Measurements from ENCODE around the gene SOX6. TPM values are rescaled to one million over a fixed set of nuclear protein-coding genes. Genes with fewer than 3 reads are reported as not detected.

SOX6 gene
- total RNA-seq, 1 donor from 2014 or later, result 1.4 TPM

DNA sequence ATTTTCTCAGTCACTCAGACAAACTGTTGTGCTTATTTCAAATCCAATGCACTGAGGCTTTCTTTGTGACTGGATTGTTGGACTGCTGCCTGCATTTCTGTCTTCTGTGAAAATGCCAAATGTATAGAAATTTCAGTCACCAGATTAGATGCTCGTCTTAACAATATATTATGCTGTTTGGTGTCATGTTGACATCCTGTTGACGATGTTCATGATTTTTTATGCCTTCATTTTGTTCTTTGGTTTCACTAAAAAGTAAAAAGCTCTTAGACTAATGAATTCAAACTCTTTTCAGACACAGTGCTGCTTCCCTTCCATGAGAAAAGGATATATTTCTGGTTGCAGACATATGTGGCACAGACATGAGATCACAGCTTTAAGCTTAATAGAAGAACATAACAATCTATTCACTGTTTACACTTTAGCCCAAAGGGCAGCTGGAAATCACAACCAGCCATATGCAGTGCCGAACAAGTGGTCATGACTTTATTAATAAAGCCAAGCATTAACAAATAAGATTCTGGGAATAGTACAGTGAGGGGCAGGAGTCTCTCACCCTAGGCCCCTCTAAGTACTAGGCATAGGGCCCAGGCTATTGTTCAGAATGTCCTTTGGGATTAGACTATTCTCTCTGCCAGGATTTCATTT lies 9.4 kb upstream of the SOX6 start:
- no peak for DNase-seq
- no peaks in the 10 kb centered on the region for H3K9me3 Mint-ChIP-seq (ENCODE audit: unreplicated experiment)
- no peak for TF ChIP-seq CTCF (IDR thresholded peaks at IDR 0.05; ENCODE audit: partially characterized antibody, unreplicated experiment)
- H3K4me3 Mint-ChIP-seq (ENCODE audit: unreplicated experiment), result no peak overlapping the region
- H3K27me3 Mint-ChIP-seq (ENCODE audit: unreplicated experiment), result peaks cover 2% of the 10 kb centered on the region
- no peaks in the 10 kb centered on the region for H3K36me3 Mint-ChIP-seq (ENCODE audit: unreplicated experiment)
- no peak overlapping the region for H3K27ac Mint-ChIP-seq (ENCODE audit: unreplicated experiment)
- no peaks in the 10 kb centered on the region for H3K4me1 Mint-ChIP-seq (ENCODE audit: low read depth, unreplicated experiment)

DNA sequence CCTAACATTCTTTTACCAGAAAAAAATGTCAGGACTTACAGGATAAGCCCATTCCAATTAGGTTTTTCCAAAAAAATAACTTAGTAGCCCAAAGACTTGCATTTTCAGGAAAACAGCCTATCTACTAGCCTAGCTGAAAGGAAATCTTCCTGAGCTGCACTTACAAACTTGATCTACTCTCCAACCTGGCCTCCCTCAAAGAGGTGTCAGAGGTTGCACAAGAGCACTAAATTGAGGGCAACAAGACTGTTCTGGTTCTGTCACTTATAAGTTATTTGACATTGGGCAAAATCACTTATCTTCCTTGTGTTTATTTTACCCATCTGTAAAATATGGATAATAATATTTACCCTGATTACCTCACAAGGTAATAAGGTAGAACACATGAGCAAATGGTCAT lies 7.9 kb upstream of the SOX6 start:
- no peak overlapping the region for H3K4me3 Mint-ChIP-seq (ENCODE audit: unreplicated experiment)
- no peaks in the 10 kb centered on the region for H3K4me1 Mint-ChIP-seq (ENCODE audit: low read depth, unreplicated experiment)
- H3K27me3 Mint-ChIP-seq (ENCODE audit: unreplicated experiment), result peaks cover 2% of the 10 kb centered on the region
- no peak for DNase-seq
- H3K27ac Mint-ChIP-seq (ENCODE audit: unreplicated experiment), result no peak overlapping the region
- no peaks in the 10 kb centered on the region for H3K9me3 Mint-ChIP-seq (ENCODE audit: unreplicated experiment)
- TF ChIP-seq CTCF (IDR thresholded peaks at IDR 0.05; ENCODE audit: partially characterized antibody, unreplicated experiment), result no peak
- H3K36me3 Mint-ChIP-seq (ENCODE audit: unreplicated experiment), result no peaks in the 10 kb centered on the region

- H3K4me1 Mint-ChIP-seq (ENCODE audit: low read depth, unreplicated experiment), result no peaks in the 10 kb centered on the region
- no peak overlapping the region for H3K4me3 Mint-ChIP-seq (ENCODE audit: unreplicated experiment)
- no peaks in the 10 kb centered on the region for H3K36me3 Mint-ChIP-seq (ENCODE audit: unreplicated experiment)
- TF ChIP-seq CTCF (IDR thresholded peaks at IDR 0.05; ENCODE audit: partially characterized antibody, unreplicated experiment), result no peak
- no peaks in the 10 kb centered on the region for H3K9me3 Mint-ChIP-seq (ENCODE audit: unreplicated experiment)
- peaks cover 5% of the 10 kb centered on the region for H3K27me3 Mint-ChIP-seq (ENCODE audit: unreplicated experiment)
- DNase-seq, result no peak
- H3K27ac Mint-ChIP-seq (ENCODE audit: unreplicated experiment), result no peak overlapping the region
Measured at GRCh38 chr11:16363706-16364105, 7.4 kb upstream of the SOX6 start.

DNA sequence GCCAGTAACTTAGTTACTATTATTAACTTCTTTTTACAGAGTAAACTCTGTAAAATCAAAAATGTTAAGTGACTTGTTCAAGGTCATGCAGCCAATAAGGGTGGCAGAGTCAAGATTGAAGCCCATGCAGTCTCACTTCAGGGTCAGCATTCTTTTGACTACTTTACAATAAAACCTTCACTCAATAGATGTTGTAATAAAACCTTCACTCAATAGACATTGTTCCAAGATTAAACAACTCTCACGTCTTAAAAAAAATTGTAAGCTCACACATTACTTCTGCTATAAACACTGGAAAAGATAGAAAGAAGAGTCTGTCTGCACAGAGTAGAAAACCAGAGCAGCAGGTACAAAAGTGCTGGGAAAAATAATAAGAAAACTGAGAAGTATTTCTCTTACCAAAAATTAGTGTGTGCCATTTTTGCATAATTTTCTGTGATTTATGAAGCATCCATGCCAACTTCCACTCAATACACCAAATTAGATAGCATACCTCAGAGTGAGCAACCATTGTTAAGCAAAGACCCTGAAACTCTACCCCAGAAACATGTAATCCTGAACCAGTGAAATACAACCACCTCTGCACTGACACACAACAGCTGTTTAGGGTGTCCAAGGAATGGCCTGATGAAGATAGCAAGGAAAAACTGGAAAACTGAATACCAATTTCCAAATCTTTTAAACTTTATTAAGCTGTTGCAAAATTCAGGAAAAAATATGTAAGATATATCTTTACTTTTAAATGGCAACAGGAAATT lies 4.9 kb upstream of the SOX6 start:
- no peak for TF ChIP-seq CTCF (IDR thresholded peaks at IDR 0.05; ENCODE audit: partially characterized antibody, unreplicated experiment)
- H3K36me3 Mint-ChIP-seq (ENCODE audit: unreplicated experiment), result no peaks in the 10 kb centered on the region
- H3K27ac Mint-ChIP-seq (ENCODE audit: unreplicated experiment), result no peak overlapping the region
- H3K27me3 Mint-ChIP-seq (ENCODE audit: unreplicated experiment), result peaks cover 5% of the 10 kb centered on the region
- no peaks in the 10 kb centered on the region for H3K4me1 Mint-ChIP-seq (ENCODE audit: low read depth, unreplicated experiment)
- no peak overlapping the region for H3K4me3 Mint-ChIP-seq (ENCODE audit: unreplicated experiment)
- no peak for DNase-seq
- no peaks in the 10 kb centered on the region for H3K9me3 Mint-ChIP-seq (ENCODE audit: unreplicated experiment)

- Mint-ChIP-seq H3K4me3 (ENCODE audit: unreplicated experiment) (no peak overlapping the region), H3K27ac (ENCODE audit: unreplicated experiment) (no peak overlapping the region), H3K4me1 (ENCODE audit: low read depth, unreplicated experiment) (no peaks in the 10 kb centered on the region), H3K36me3 (ENCODE audit: unreplicated experiment) (no peaks in the 10 kb centered on the region), H3K9me3 (ENCODE audit: unreplicated experiment) (no peaks in the 10 kb centered on the region), H3K27me3 (ENCODE audit: unreplicated experiment) (peaks cover 5% of the 10 kb centered on the region)
- DNase-seq, result no peak
- no peak for TF ChIP-seq CTCF (IDR thresholded peaks at IDR 0.05; ENCODE audit: partially characterized antibody, unreplicated experiment)
Measured at GRCh38 chr11:16359369-16359768, 3.0 kb upstream of the SOX6 start.
